Heart right ventricle (tissue), 16 donors: ENCODE data around the gene NEUROG3. TPM values are rescaled to one million over a fixed set of nuclear protein-coding genes. Genes with fewer than 3 reads are reported as not detected.

Experiments
- ATAC-seq, 8 donors: fragments of 200-7000 bp; cut with Tn5 transposase; one replicate each; pipeline ENCODE4 v1.9.1; 2020; ENCODE audit warnings: mild to moderate bottlenecking in 8 of 8, moderate library complexity in 8 of 8, moderate number of reproducible peaks in 1 of 8
- DNase-seq, 2 donors: peaks; one replicate each; pipeline ENCODE4 v3.0.0-alpha.2; 2020
- H3K27ac ChIP-seq, 10 donors: fragments of 200-600 bp; sonication (generic) in 2 of 10; one replicate each; pipeline versions ENCODE4 v1.5.0 to v1.8.0; 2020 to 2022; ENCODE audit warnings: mild to moderate bottlenecking in 3 of 10
- H3K27me3 ChIP-seq, 7 donors: fragments of 200-600 bp; one replicate each; pipeline ENCODE4 v1.8.0; 2021 to 2022; ENCODE audit warnings: mild to moderate bottlenecking in 2 of 7
- H3K36me3 ChIP-seq, 9 donors: fragments of 200-600 bp; sonication (generic) in 1 of 9; one replicate each; pipeline versions ENCODE4 v1.5.0 to v1.8.0; 2020 to 2022; ENCODE audit warnings: mild to moderate bottlenecking in 2 of 9
- H3K4me1 ChIP-seq, 9 donors: fragments of 200-600 bp; sonication (generic) in 1 of 9; one replicate each; pipeline versions ENCODE4 v1.5.0 to v1.8.0; 2020 to 2022; ENCODE audit warnings: mild to moderate bottlenecking in 4 of 9
- H3K4me3 ChIP-seq, 10 donors: fragments of 200-600 bp; sonication (generic) in 2 of 10; one replicate each; pipeline versions ENCODE4 v1.5.0 to v1.8.0; 2020 to 2022; ENCODE audit warnings: mild to moderate bottlenecking in 7 of 10, moderate library complexity in 2 of 10
- H3K9me3 ChIP-seq, 11 donors: fragments of 200-600 bp in 10 of 11; sonication (generic) in 2 of 11; one replicate each; pipeline versions ENCODE4 v1.5.0 to v1.8.0; 2013 to 2022; ENCODE audit warnings: mild to moderate bottlenecking in 2 of 11, control low read depth in 1 of 11, moderate library complexity in 1 of 11
- CTCF ChIP-seq, 9 donors: fragments of 200-600 bp; sonication (generic) in 2 of 9; IDR thresholded peaks; one replicate each; pipeline versions ENCODE4 v1.5.0 to v1.8.0; 2021 to 2022; ENCODE audit warnings: antibody characterized with exemption in 9 of 9, mild to moderate bottlenecking in 5 of 9, moderate library complexity in 1 of 9
- WGBS, 2 donors: extraction: QIAGEN DNeasy Blood & Tissue Kit; methylation state at CpG; one replicate each; pipeline ENCODE4 v1.1.7; 2013; ENCODE audit warnings: inconsistent platforms in 1 of 2; 5-methylcytosine and 5-hydroxymethylcytosine counted together
- intact Hi-C, 10 donors: fragments of 100-400 bp; cut with DNase I; formaldehyde crosslinking; loops; one replicate each; pipeline versions ENCODE4 v1.11.1 to v1.14.2; 2022
- polyA plus RNA-seq, 2 donors: library from polyadenylated mRNA; stranded (reverse); fragments of 200-250 nt; gene quantifications; one replicate each; pipeline ENCODE4 v1.2.3, GENCODE V29; 2013
- total RNA-seq, 10 donors: library from RNA; stranded (reverse); fragmentation: NEBNext Ultra II Directional in 3 of 10; extraction: Animal tissue kit (Norgen Biotek cat#: 25700) in 3 of 10; gene quantifications; one replicate each; pipeline versions ENCODE4 v1.2.1 to v1.2.4, GENCODE V29; 2021 to 2023
- donor health status: Arrhythmogenic right ventricular cardiomyopathy.
- donor health status: ischemic (EF 13 %, LVEDD 7.1; RV severe dilation, severe dysfunction).
- donor health status: healthy with polysubstance abuse.
- donor health status: DM: no; HTN: yes; CAD: no.
- donor health status: DM: no; HTN: no; CAD: no.
- donor health status: ischemic (EF 25% LVEDD 6.9; RV normal size, moderate dysfunction).
- donor health status: ischemic (EF 25% LVEDD 5.7; RV mildly dilated, moderate dysfunction).
- donor health status: healthy.
- donor health status: DM: yes; HTN: yes; CAD: no.
- donor health status: Ischemic cardiomyopathy.
- donor health status: ischemic (EF 35%, LVEDD 5.7; RV mildly dilated, moderate dysfunction).
- donor health status: nonischemic (EF 11% LVEDD 7.7; RV severe dilation, severe dysfunction).
- donor health status: DM: yes; HTN: yes; CAD: no.
- donor health status: PGD.
- donor health status: ischemic (EF 29% LVEDD 5.4; RV normal size, mild dysfunction).
- donor health status: nonischemic (EF 23%, LVEDD 6.1; RV moderate dilation, normal function).

The NEUROG3 gene
- total and polyA plus RNA-seq, 12 donors: 0.19 TPM; not detected in 11

GRCh38 chr10:69600761-69601330, 27.6 kb upstream of the NEUROG3 start:
- TF ChIP-seq CTCF (IDR thresholded peaks at IDR 0.05): no peak
- Histone ChIP-seq H3K4me3 (no peak overlapping the region), H3K27me3 (peaks cover 0 to 64% (median 38%) of the 10 kb centered on the region in 7 donors), H3K27ac (no peak overlapping the region), H3K36me3 (no peaks in the 10 kb centered on the region), H3K4me1 (no peaks in the 10 kb centered on the region), H3K9me3 (peaks cover 0 to 7% (median 0%) of the 10 kb centered on the region in 11 donors)
- DNase-seq (no peak), ATAC-seq (no peak)
- intact Hi-C loops: no loop called here
- WGBS, 2 donors: 59 to 75% methylated on average over 5 of the region's 5 CpGs

- ATAC-seq: no peak
- no peaks in the 10 kb centered on the region for H3K9me3 ChIP-seq
Observed at GRCh38 chr10:69588358-69588757, 15.1 kb upstream of the NEUROG3 start.

GRCh38 chr10:69584624-69585023, 11.4 kb upstream of the NEUROG3 start:
- DNase-seq (no peak), ATAC-seq (no peak)
- peaks cover 0 to 40% (median 24%) of the 10 kb centered on the region in 7 donors for H3K27me3 ChIP-seq
- H3K9me3 ChIP-seq: no peaks in the 10 kb centered on the region
- no peak for TF ChIP-seq CTCF (IDR thresholded peaks at IDR 0.05)
- H3K4me3 ChIP-seq: no peak overlapping the region
- H3K36me3 ChIP-seq: no peaks in the 10 kb centered on the region
- WGBS, 2 donors: 77 to 84% methylated on average over 3 of the region's 3 CpGs
- intact Hi-C loops: no loop called here
- no peaks in the 10 kb centered on the region for H3K4me1 ChIP-seq
- no peak overlapping the region for H3K27ac ChIP-seq

More at GRCh38 chr10:69588358-69588757, 15.1 kb upstream of the NEUROG3 start:
- DNase-seq: no peak
- no peak for TF ChIP-seq CTCF (IDR thresholded peaks at IDR 0.05)
- Histone ChIP-seq H3K4me1 (no peaks in the 10 kb centered on the region), H3K27ac (no peak overlapping the region), H3K36me3 (no peaks in the 10 kb centered on the region), H3K4me3 (no peak overlapping the region), H3K27me3 (peaks cover 0 to 7% (median 0%) of the 10 kb centered on the region in 7 donors)
- intact Hi-C loops: no loop called here
- 14 to 29% methylated on average over 3 of the region's 3 CpGs for WGBS, 2 donors

GRCh38 chr10:69583106-69583505, 9.9 kb upstream of the NEUROG3 start:
- H3K4me3 ChIP-seq: no peak overlapping the region
- H3K27ac ChIP-seq: no peak overlapping the region
- 49 to 65% methylated on average over 2 of the region's 2 CpGs for WGBS, 2 donors
- H3K9me3 ChIP-seq: no peaks in the 10 kb centered on the region
- no peaks in the 10 kb centered on the region for H3K36me3 ChIP-seq
- ATAC-seq (no peak), DNase-seq (no peak)
- H3K4me1 ChIP-seq: no peaks in the 10 kb centered on the region
- peaks cover 0 to 54% (median 37%) of the 10 kb centered on the region in 7 donors for H3K27me3 ChIP-seq
- intact Hi-C loops: no loop called here
- TF ChIP-seq CTCF (IDR thresholded peaks at IDR 0.05): no peak
